ENCODE data around the gene BLCAP.

The BLCAP gene

GRCh38 chr20:37529214-37529967 is 1.7 kb upstream of the BLCAP start:
- no peak for ATAC-seq

- peak; percentile 8 to 11 for ATAC-seq
These were observed 954 bp upstream of the BLCAP start for GRCh38 chr20:37528446-37529213.

- ATAC-seq: no peak
These were observed 638 bp downstream of the BLCAP start for GRCh38 chr20:37526839-37527637.

GRCh38 chr20:37526238-37526838 is 1.3 kb downstream of the BLCAP start:
- ATAC-seq: no peak

GRCh38 chr20:37525810-37526209 is 1.9 kb downstream of the BLCAP start:
- ATAC-seq: no peak

GRCh38 chr20:37524859-37525708 is 2.6 kb downstream of the BLCAP start:
- peak in 1 of 2 donors; percentile 19 for ATAC-seq

- no peak for ATAC-seq
These were observed 3.6 kb downstream of the BLCAP start for GRCh38 chr20:37523911-37524700.

GRCh38 chr20:37523012-37523391 is 4.7 kb downstream of the BLCAP start:
- no peak for ATAC-seq

- ATAC-seq: no peak
These were observed 5.2 kb downstream of the BLCAP start for GRCh38 chr20:37522260-37523011.

GRCh38 chr20:37521061-37521771 is 6.5 kb downstream of the BLCAP start, which contains the start of gene NNAT:
TSS of gene NNAT (plus strand) at chr20:37521250. CDS start at chr20:37521332, 82 bp downstream.
- ATAC-seq: no peak

- no peak for ATAC-seq
These were observed 7.2 kb downstream of the BLCAP start for GRCh38 chr20:37520419-37520955.

- ATAC-seq: no peak
These were observed 7.9 kb downstream of the BLCAP start for GRCh38 chr20:37519508-37520418.

- ATAC-seq: no peak
These were observed 8.8 kb downstream of the BLCAP start for GRCh38 chr20:37518606-37519507.

- ATAC-seq: no peak
These were observed 9.6 kb downstream of the BLCAP start for GRCh38 chr20:37518059-37518458.

GRCh38 chr20:37516811-37517750 is 10.6 kb downstream of the BLCAP start:
- ATAC-seq: no peak

- ATAC-seq: no peak
These were observed 11.8 kb downstream of the BLCAP start for GRCh38 chr20:37515876-37516275.

Data from activated CD4-positive, CD25-positive, alpha-beta regulatory T cell treated with anti-CD3 and anti-CD28 coated beads, Interleukin-2, amount 50 U/mL, for 24 hours (primary cell).